ENCODE results near the gene HS3ST3A1. TPM values are rescaled to one million over a fixed set of nuclear protein-coding genes. Genes with fewer than 3 reads are reported as not detected.

Gene HS3ST3A1
- total and polyA plus RNA-seq, 10 donors, result 1.9 to 25.9 (median 16.4) TPM

- 64 to 83% (median 79%) methylated on average over 2 of the region's 2 CpGs for WGBS, 5 donors
- DNase-seq, result no peak
- H3K9me3 ChIP-seq, result peaks cover 0 to 10% (median 1%) of the 10 kb centered on the region in 8 donors
- H3K4me1 ChIP-seq, result peaks cover 0 to 8% (median 0%) of the 10 kb centered on the region in 6 donors
- H3K27me3 ChIP-seq (replicated peaks in 1 of 7), result no peaks in the 10 kb centered on the region
- TF ChIP-seq POLR2A (IDR thresholded peaks at IDR 0.05) (no peak), CTCF (IDR thresholded peaks at IDR 0.05 in 8 of 11, conservative IDR thresholded peaks at IDR 0.05 in 3 of 11) (no peak), POLR2AphosphoS5 (IDR thresholded peaks at IDR 0.05) (no peak)
- H3K27ac ChIP-seq, result no peak overlapping the region
- H3K36me3 ChIP-seq, result no peaks in the 10 kb centered on the region
- intact Hi-C loops (cut with DNase I; ENCODE audit: low total_unique reads), result no loop called here
- no peak overlapping the region for H3K4me3 ChIP-seq
Measured at GRCh38 chr17:13540546-13540945, 61.2 kb downstream of the HS3ST3A1 start.

DNA sequence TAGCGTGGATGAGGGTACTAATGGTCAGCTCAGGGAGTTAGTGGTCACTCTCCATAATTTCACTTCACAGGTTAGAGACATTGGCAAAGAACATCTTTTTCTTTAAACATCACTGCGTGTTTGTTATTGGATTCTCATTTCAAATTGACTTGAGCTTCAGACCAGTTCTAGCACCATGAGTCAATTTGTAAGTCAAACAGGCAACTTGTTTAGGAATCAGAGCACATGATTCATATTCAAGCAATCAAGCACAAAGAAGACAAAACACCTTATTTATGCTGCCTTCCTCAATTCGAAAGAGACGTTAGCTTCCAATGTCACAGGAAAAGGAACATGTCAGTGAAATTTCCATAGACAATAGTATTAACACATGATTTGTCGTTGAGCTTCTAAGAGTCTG, 62.3 kb downstream of the HS3ST3A1 start:
- H3K4me1 ChIP-seq, result peaks cover 0 to 8% (median 0%) of the 10 kb centered on the region in 6 donors

DNA sequence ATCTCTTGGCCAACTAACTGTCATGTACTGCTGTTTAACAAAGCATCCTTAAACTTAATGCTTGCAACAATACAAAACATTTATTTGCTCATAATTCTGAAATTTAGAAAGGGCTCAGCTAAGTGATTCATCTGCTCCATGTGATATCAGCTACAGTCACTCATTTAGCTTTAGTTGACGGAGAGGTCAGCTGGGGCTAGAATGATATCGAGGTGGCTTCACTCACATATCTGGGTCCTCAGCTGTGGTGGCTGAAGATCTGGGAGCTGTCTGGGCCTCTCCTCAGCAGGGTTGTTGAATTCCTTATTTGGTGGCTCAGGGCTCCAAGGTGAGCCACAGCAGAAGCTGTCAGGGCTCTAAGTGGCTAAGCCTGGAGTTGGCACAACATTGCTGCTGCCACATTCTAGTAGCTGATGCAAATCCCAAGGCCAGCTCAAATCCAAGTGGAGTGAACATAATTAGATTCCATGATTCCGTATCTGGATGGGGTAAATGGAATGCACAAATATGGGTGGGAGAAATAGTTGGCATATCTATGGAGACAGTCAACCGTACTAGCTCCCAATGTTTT, 62.8 kb downstream of the HS3ST3A1 start:
- intact Hi-C loops (cut with DNase I; ENCODE audit: low total_unique reads), result no loop called here
- no peak overlapping the region for H3K27ac ChIP-seq
- TF ChIP-seq POLR2A (IDR thresholded peaks at IDR 0.05) (no peak), CTCF (IDR thresholded peaks at IDR 0.05 in 8 of 11, conservative IDR thresholded peaks at IDR 0.05 in 3 of 11) (no peak), POLR2AphosphoS5 (IDR thresholded peaks at IDR 0.05) (no peak)
- H3K27me3 ChIP-seq (replicated peaks in 1 of 7), result no peaks in the 10 kb centered on the region
- WGBS, 5 donors, result 79 to 95% (median 91%) methylated on average over 4 of the region's 4 CpGs
- H3K36me3 ChIP-seq, result no peaks in the 10 kb centered on the region
- DNase-seq, result no peak
- peaks cover 0 to 22% (median 16%) of the 10 kb centered on the region in 8 donors for H3K9me3 ChIP-seq
- peaks cover 0 to 8% (median 0%) of the 10 kb centered on the region in 6 donors for H3K4me1 ChIP-seq
- H3K4me3 ChIP-seq, result no peak overlapping the region

More for the DNA sequence above, 62.3 kb downstream of the HS3ST3A1 start:
- Histone ChIP-seq H3K4me3 (no peak overlapping the region), H3K36me3 (no peaks in the 10 kb centered on the region), H3K9me3 (peaks cover 0 to 22% (median 12%) of the 10 kb centered on the region in 8 donors), H3K27ac (no peak overlapping the region), H3K27me3 (replicated peaks in 1 of 7) (no peaks in the 10 kb centered on the region)
- no peak for TF ChIP-seq POLR2A (IDR thresholded peaks at IDR 0.05)
- no peak for TF ChIP-seq POLR2AphosphoS5 (IDR thresholded peaks at IDR 0.05)
- no peak for TF ChIP-seq CTCF (IDR thresholded peaks at IDR 0.05 in 8 of 11, conservative IDR thresholded peaks at IDR 0.05 in 3 of 11)
- 80 to 92% (median 84%) methylated on average over 5 of the region's 5 CpGs for WGBS, 5 donors
- no peak for DNase-seq
- intact Hi-C loops (cut with DNase I; ENCODE audit: low total_unique reads), result no loop called here

DNA sequence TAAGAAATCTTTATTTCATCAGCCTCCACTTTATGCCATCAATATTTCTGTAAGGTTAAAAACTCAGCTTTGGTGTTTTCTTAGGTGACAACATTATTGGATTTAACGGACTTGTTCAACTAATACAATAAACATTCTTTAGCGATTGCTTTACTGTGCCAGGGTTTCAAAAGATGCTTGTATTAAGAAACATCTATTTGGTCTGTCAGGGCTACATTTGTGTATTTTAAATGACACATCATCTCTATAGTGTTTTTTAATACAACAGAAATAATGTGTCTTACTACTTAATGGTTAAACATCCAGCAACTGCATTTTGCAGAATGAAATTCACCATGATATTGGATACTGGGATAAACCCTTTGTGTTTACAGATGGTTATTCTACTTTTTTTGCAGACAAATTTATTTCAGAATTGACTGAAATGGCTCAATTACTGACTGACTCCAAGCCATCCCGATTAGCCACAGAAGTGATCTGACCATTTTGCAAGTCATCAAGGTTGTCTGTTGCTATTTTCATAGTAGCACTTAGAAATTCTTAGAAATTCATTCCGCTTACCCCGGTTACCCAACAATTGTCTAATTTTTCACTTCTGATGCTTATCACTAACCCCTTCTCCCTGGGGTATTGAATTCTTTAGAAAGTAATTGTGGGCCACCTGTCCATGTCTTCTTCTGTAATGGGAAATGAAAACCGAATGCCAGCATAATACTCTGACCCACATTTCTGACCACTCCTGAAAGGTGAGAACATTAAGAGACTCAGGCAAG, 63.7 kb downstream of the HS3ST3A1 start:
- H3K27ac ChIP-seq, result no peak overlapping the region
- H3K27me3 ChIP-seq (replicated peaks in 1 of 7), result no peaks in the 10 kb centered on the region
- intact Hi-C loops (cut with DNase I; ENCODE audit: low total_unique reads), result no loop called here
- DNase-seq, result no peak
- 83 to 90% (median 90%) methylated on average over 6 of the region's 6 CpGs for WGBS, 5 donors
- no peak overlapping the region for H3K4me3 ChIP-seq
- peaks cover 0 to 8% (median 0%) of the 10 kb centered on the region in 6 donors for H3K4me1 ChIP-seq
- H3K9me3 ChIP-seq, result peaks cover 0 to 22% (median 16%) of the 10 kb centered on the region in 8 donors
- H3K36me3 ChIP-seq, result no peaks in the 10 kb centered on the region
- TF ChIP-seq POLR2AphosphoS5 (IDR thresholded peaks at IDR 0.05), result no peak
- no peak for TF ChIP-seq POLR2A (IDR thresholded peaks at IDR 0.05)
- no peak for TF ChIP-seq CTCF (IDR thresholded peaks at IDR 0.05 in 8 of 11, conservative IDR thresholded peaks at IDR 0.05 in 3 of 11)
